ENCODE results near the gene C17orf114.

C17orf114 gene

DNA sequence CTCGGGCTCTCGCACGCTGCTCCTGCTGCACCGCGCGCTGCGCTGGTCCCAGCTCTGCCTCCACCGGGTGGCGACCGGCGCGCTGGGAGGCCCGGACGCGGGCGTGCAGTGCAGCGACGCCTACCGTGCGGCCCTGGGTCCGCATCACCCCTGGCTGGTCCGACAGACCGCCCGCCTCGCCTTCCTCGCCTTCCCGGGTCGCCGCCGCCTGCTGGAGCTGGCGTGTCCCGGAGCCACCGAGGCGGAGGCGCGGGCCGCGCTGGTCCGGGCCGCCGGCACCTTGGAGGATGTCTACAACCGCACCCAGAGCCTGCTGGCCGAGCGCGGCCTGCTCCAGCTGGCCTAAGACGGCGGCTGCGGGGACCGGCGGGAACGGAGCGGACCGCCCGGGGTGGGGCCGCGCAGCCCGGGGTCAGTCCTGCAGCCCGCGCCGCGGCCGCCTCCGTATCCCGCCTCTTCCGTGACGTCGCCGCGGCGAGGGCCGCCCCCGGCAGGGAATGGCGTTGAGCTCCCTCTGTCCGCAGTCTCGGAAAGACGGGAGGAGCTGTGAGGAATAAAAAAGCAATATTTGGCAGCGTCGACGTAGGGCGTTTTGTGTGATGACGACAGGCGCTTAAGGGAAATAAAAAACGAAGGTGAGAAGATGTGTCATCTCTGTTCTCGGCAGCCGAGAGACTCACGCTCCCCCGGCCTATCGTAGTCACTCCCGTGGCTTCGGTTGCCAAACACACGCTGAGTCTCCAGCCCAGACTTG, 12.0 kb downstream of the C17orf114 start:
- in situ Hi-C loops (cut with HindIII; ENCODE audit: low sequenced_read_pairs) = no loop called here
- peak; percentile 86 for DNase-seq (ENCODE audit: low spot score)

DNA sequence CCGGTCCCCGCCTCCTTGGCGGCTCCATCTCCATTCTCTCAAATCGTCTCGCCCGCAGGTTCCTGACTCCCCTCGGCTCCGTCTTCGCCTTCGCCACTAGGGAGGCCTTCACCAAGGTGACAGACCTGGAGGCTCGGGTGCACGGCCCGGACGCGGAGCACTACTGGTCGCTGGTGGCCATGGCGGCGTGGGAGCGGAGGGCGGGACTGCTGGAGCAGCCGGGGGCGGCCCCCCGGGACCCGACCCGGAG, 12.5 kb downstream of the C17orf114 start:
- peak; percentile 52 for DNase-seq (ENCODE audit: low spot score)
- in situ Hi-C loops (cut with HindIII; ENCODE audit: low sequenced_read_pairs) = no loop called here

DNA sequence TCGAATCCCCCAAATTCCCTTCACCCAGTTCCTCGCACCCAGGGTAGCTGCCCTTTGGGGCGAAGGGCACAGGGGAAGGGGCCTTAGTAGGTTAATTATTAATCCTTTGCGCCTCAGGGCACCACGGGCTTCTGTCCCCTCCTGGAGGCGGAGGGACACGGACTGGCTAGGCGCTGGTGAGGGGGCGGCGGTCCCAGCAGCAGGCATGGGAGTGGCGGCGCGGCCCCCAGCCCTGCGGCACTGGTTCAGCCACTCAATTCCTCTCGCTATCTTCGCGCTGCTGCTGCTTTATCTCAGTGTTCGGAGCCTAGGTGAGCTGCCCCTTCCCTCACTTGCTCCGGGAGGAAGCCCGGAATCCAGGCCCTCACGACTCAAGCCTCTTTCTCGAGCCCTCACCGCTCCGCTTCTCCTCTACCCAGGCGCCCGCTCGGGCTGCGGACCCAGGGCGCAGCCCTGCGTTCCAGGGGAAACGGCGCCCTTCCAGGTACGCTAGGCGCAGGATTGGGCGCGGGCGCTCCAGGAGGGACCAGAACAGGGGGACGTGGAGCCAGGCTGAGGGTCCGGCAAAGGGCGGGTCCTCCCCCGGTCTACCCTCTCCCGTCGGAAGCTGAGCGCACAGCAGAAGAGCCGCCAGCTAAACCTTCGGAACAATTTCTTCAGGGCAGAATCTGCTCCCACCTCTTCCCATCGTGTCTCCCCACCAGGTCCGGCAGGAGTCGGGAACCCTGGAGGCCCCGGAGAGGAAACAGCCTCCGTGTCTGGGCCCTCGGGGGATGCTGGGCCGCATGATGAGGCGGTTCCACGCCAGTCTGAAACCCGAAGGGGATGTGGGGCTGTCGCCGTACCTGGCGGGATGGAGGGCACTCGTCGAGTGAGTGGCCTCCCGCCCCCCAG, 13.1 kb downstream of the C17orf114 start, which contains the start of gene GLTPD2:
Gene GLTPD2 (plus strand): TSS at position 158 of the 894 bp plus-strand sequence. CDS start 48 bp downstream, at position 206.
- no peak for DNase-seq (ENCODE audit: low spot score)
- in situ Hi-C loops (cut with HindIII; ENCODE audit: low sequenced_read_pairs) = no loop called here

GRCh38 chr17:4788159-4788806, 13.8 kb downstream of the C17orf114 start:
- in situ Hi-C loops (cut with HindIII; ENCODE audit: low sequenced_read_pairs) = no loop called here
- no peak for DNase-seq (ENCODE audit: low spot score)

DNA sequence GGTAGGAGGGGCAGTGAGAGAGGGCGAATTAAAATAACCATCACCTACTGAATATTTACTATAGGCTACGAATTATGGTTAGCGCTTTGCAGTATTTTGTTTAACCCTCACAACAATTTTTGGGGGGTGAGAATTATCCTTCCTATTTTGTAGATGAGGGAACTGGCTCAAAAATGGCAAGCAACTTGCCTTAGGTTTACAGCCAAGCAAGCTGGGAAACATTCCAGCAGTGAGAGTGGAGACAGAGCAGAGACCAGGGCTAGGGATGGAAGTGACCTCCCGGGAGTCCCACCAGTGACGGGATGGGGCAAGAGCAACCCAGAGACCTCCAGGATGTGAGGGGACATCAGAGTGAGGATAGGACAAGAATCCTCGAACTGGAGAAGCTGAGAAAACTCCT, 15.6 kb downstream of the C17orf114 start:
- in situ Hi-C loops (cut with HindIII; ENCODE audit: low sequenced_read_pairs) = no loop called here
- peak; percentile 58 for DNase-seq (ENCODE audit: low spot score)

DNA sequence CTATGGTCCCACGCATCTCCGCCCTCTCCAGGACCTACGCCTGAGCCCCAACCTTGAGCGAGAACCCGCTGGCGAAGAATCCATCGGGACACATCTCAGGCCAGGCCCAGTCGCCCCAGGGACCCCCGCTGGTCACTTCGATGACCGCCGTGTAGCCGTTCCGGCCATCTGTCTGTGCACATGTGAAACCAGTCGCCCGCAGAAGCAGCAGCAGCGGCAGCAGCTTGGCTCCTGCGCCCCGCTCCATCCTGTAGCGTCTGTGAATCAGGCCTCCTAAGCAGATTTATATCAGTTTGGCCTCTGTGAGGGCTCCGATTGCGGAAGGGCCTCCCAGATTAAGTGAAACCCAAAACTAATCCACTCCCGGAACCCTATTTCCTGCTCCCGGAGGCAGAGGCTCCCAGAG, 16.0 kb downstream of the C17orf114 start, which contains the start of gene VMO1:
Gene VMO1 (minus strand): TSS at position 259 of the 406 bp plus-strand sequence. CDS start 12 bp downstream, at position 247.
- DNase-seq (ENCODE audit: low spot score) = peak; percentile 40
- in situ Hi-C loops (cut with HindIII; ENCODE audit: low sequenced_read_pairs) = no loop called here

- in situ Hi-C loops (cut with HindIII; ENCODE audit: low sequenced_read_pairs) = no loop called here
These were observed 16.6 kb downstream of the C17orf114 start for GRCh38 chr17:4785311-4786105.

GRCh38 chr17:4782652-4783051, 19.5 kb downstream of the C17orf114 start:
- in situ Hi-C loops (cut with HindIII; ENCODE audit: low sequenced_read_pairs) = no loop called here
- DNase-seq (ENCODE audit: low spot score) = no peak

More at GRCh38 chr17:4785311-4786105, 16.6 kb downstream of the C17orf114 start:
- DNase-seq (ENCODE audit: low spot score) = no peak

DNA sequence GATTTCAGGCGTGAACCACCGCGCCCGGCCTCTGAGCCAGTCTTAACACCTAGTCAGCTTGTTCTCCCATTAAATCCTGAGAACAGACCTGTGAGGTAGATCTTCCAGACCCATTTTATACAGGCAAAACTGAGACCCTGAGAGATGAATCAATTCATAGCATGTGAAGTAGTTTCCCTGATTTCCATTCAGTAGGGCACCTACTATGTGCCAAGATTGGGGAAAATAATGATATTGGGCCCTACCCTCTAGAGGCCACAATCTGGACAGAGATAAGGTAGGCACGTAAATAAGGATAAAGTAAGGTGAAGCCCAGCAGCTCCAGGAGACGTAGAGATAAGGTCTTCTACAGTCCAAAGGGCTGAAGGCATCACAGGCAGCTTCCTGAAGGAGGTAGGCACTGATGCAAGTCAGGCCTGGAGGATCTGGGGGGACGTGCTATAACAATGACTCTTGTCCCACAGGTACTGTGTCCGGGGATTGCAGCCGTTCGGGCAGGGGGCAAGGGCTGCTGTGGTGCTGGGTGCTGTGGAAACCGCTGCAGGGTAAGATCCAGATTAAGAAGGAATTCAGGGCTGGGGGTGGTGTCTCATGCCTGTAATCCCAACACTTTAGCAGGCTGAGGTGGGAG, 21.7 kb downstream of the C17orf114 start:
- in situ Hi-C loops (cut with HindIII; ENCODE audit: low sequenced_read_pairs) = no loop called here

DNA sequence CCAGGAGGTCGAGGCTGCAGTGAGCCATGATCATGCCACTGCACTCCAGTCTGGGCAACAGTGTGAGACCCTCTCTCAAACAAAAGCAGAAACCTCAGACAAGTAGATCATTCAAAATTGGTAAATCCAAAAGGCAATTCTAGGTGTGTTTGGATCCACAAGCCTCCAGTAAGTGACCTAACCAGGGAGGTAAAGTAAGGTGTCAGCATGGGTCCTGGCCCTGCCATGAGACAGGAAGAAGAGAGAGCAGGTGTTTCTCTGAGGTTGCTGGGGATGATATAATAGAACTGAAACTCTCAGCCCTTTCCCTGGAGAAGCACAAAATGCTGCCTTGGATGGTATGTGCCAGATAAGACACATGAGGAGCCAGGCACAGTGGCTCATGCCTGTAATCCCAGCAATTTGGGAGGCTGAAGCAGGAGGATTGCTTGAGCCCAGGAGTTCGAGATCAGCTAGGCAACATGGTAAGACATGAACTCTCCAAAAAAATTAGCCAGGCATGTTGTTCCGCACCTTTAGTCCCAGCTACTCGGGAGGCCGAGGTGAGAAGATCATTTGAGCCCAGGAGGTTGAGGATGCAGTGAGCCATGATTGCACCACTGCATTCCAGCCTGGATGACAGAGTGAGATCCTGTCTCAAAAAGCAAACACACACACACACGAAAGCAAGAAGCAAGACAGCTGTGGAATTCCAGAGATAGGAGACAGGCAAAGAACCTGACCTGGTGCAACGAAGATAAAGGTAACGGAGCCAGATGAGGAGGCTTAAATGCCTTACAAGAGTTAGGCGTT, 24.0 kb downstream of the C17orf114 start:
- no peak for DNase-seq (ENCODE audit: low spot score)
- in situ Hi-C loops (cut with HindIII; ENCODE audit: low sequenced_read_pairs) = no loop called here

More for the DNA sequence above, 21.7 kb downstream of the C17orf114 start:
- no peak for DNase-seq (ENCODE audit: low spot score)

GRCh38 chr17:4772235-4772613, 29.9 kb downstream of the C17orf114 start:
- no peak for DNase-seq (ENCODE audit: low spot score)
- in situ Hi-C loops (cut with HindIII; ENCODE audit: low sequenced_read_pairs) = no loop called here

DNA sequence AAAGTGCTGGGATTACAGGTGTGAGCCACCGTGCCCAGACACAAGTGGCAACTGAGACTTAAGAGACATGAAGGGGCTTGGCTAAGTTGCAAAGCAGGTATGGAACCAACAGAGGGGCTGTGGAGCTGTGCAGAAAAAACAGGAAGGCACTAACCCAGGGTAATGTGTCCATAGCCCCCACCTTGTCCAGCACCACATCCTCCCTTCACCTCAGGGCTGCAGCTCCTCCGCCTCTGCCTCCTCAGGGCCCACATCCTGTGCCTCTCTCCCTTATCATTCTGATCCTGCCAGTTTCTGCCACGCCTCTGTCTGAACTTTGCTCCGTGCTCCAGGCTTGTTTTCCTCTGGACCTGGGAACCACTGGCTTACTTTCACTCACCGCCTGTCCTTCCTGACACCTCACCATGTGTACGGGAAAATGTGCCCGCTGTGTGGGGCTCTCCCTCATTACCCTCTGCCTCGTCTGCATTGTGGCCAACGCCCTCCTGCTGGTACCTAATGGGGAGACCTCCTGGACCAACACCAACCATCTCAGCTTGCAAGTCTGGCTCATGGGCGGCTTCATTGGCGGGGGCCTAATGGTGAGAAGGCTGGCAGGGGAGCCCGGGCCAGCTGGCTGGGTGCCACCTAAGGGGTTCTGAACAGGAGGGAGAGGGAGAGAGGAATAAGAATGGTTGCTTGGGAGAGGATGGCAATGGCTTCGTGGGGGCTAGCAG, 30.5 kb downstream of the C17orf114 start, which contains the start of gene TM4SF5:
Gene TM4SF5 (plus strand): TSS at position 368 of the 716 bp plus-strand sequence. CDS start 37 bp downstream, at position 405.
- DNase-seq (ENCODE audit: low spot score) = no peak

GRCh38 chr17:4769628-4770027, 32.5 kb downstream of the C17orf114 start:
- in situ Hi-C loops (cut with HindIII; ENCODE audit: low sequenced_read_pairs) = no loop called here
- no peak for DNase-seq (ENCODE audit: low spot score)

More for the DNA sequence above, 30.5 kb downstream of the C17orf114 start, which contains the start of gene TM4SF5:
- in situ Hi-C loops (cut with HindIII; ENCODE audit: low sequenced_read_pairs) = no loop called here

DNA sequence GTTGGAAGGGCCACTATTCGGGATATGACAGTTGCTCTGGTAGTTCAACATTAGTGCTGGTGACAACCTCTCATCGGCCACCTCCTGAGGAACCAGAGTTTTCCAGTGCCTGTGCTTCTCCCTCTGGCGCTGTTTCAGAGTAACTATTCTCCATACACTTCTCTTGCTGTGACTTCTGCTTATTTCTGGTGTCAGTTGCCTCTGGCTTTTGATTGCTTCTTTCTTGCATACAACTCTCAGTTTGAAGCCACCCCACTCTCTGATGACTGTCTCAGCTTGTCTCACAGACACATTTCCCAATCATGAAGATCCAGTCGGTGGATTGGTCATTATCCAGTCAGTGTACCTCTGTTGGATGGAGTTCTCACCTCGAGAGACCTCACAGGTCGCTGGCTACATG, 33.8 kb downstream of the C17orf114 start:
- no peak for DNase-seq (ENCODE audit: low spot score)
- in situ Hi-C loops (cut with HindIII; ENCODE audit: low sequenced_read_pairs) = no loop called here

DNA sequence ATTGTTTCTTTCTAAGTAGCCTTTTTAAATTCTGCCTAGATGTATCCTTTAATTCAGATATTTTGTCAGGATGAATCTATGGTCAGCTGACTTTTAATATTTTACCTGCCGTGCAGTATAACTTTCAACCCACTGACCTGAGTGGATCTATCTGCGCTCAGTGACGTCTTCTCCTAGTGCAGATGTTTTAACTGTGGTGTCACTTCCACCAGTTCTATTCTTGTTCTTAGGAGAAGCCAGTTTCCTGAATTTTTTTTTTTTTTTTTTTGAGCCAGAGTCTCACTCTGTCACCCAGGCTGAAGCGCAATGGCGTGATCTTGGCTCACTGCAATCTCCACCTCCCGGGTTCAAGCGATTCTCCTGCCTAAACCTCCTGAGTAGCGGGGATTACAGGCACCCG, 35.4 kb downstream of the C17orf114 start:
- DNase-seq (ENCODE audit: low spot score) = no peak
- in situ Hi-C loops (cut with HindIII; ENCODE audit: low sequenced_read_pairs) = no loop called here

GRCh38 chr17:4766201-4766600, 35.9 kb downstream of the C17orf114 start:
- in situ Hi-C loops (cut with HindIII; ENCODE audit: low sequenced_read_pairs) = no loop called here
- DNase-seq (ENCODE audit: low spot score) = no peak

DNA sequence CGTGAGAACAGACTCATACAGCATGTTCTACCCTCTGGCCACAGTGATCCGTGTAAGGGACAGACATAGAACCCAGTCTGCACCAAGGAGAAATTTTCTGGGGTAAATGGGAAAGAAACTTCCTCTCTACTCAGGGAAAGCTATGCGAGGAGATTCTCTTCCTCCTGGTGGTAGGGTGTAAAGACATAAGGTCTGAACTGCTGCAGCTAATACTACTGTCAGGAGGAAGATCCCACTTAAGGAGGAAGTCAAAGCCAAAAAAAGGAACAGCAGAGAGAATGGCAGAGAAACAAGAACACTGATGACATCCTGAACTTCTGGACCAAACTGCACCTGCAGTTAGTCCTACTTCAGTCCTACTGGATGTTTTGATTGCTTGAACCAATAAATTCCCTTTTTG, 37.5 kb downstream of the C17orf114 start:
- in situ Hi-C loops (cut with HindIII; ENCODE audit: low sequenced_read_pairs) = no loop called here
- DNase-seq (ENCODE audit: low spot score) = peak; percentile 2

All from G401 (cell line).